Testis (tissue), 3 donors: ENCODE results near the gene DCLK2. TPM values are rescaled to one million over a fixed set of nuclear protein-coding genes. Genes with fewer than 3 reads are reported as not detected.

Experiments used
- DNase-seq: peaks from one replicate; pipeline ENCODE4 v3.0.0-alpha.2; 2019
- H3K27ac ChIP-seq, 2 donors: fragments of 200-600 bp; sonication (generic); one replicate each; pipeline ENCODE4 v1.5.1; 2019
- H3K27me3 ChIP-seq: fragments of 200-600 bp; sonication (generic); one replicate; pipeline ENCODE4 v1.5.1; 2019
- H3K36me3 ChIP-seq: fragments of 200-600 bp; sonication (generic); one replicate; pipeline ENCODE4 v1.5.1; 2017; ENCODE audit warnings: low read depth; ENCODE audit errors: missing control alignments
- H3K4me1 ChIP-seq: fragments of 200-600 bp; sonication (generic); one replicate; pipeline ENCODE4 v1.5.1; 2019
- H3K4me3 ChIP-seq, 2 donors: fragments of 200-600 bp; sonication (generic); one replicate each; pipeline ENCODE4 v1.5.1; 2017 to 2019
- H3K9me3 ChIP-seq: fragments of 200-600 bp; sonication (generic); one replicate; pipeline ENCODE4 v1.5.1; 2017
- CTCF ChIP-seq, 3 experiments: fragments of 450-650 bp in 2 of 3; fragments of 200-600 bp in 1 of 3; sonication (generic) in 1 of 3; IDR thresholded peaks; one replicate each; pipeline ENCODE4 v1.5.1; 2016 to 2019; ENCODE audit warnings: antibody characterized with exemption in 3 of 3, mild to moderate bottlenecking in 2 of 3, moderate library complexity in 1 of 3
- POLR2A ChIP-seq: fragments of 450-650 bp; IDR thresholded peaks from one replicate; pipeline ENCODE4 v1.6.1; 2017; ENCODE audit warnings: antibody characterized with exemption, mild to moderate bottlenecking, moderate library complexity
- WGBS, 2 donors: methylation state at CpG; one replicate each; pipeline ENCODE4 v1.1.5; 2018; 5-methylcytosine and 5-hydroxymethylcytosine counted together
- intact Hi-C: fragments of 100-400 bp; cut with DNase I; formaldehyde crosslinking; loops from one replicate; pipeline ENCODE4 v1.15.1; 2023; ENCODE audit warnings: low total_unique reads
- polyA plus RNA-seq: library from polyadenylated mRNA; stranded (reverse); fragments of 350-450 nt; fragmentation: Illumina TruSeq; extraction: RNeasy Lipid Tissue Mini Kit (QIAGEN cat#74804); gene quantifications from one replicate; pipeline ENCODE4 v1.2.3, GENCODE V29; 2014; ENCODE audit warnings: low read depth, low replicate concordance; ENCODE audit not compliant: insufficient read depth
- total RNA-seq, 2 donors: library from RNA; depleted of rRNA; stranded (reverse); fragments of >200 nt; gene quantifications; one replicate each; pipeline ENCODE4 v1.2.3, GENCODE V29; 2016

DCLK2 gene
- total and polyA plus RNA-seq, 3 donors from 2014 or later: 6.1 to 18.4 (median 14.8) TPM

- TF ChIP-seq POLR2A: no peak
- no peak for TF ChIP-seq CTCF (IDR thresholded peaks at IDR 0.05)
- Histone ChIP-seq H3K27ac (no peak overlapping the region), H3K27me3 (no peaks in the 10 kb centered on the region), H3K9me3 (no peaks in the 10 kb centered on the region), H3K4me3 (no peak overlapping the region), H3K4me1 (no peaks in the 10 kb centered on the region), H3K36me3 (no peaks in the 10 kb centered on the region)
- intact Hi-C loops: no loop called here
- WGBS, 2 donors: 40 to 50% methylated on average over 1 of the region's 1 CpG
- no peak for DNase-seq
These were observed 95.2 kb downstream of the DCLK2 start for GRCh38 chr4:150173432-150173861.

- 74 to 89% methylated on average over 5 of the region's 5 CpGs for WGBS, 2 donors
- no peak overlapping the region for H3K27ac ChIP-seq
- intact Hi-C loops: no loop called here
These were observed 95.7 kb downstream of the DCLK2 start for GRCh38 chr4:150173982-150174398.

GRCh38 chr4:150176547-150176946 is 98.3 kb downstream of the DCLK2 start:
- no peak overlapping the region for H3K27ac ChIP-seq
- no peaks in the 10 kb centered on the region for H3K27me3 ChIP-seq
- H3K9me3 ChIP-seq: no peaks in the 10 kb centered on the region
- H3K4me1 ChIP-seq: no peaks in the 10 kb centered on the region
- no peak for DNase-seq
- intact Hi-C loops: no loop called here
- H3K4me3 ChIP-seq: no peak overlapping the region
- no peak for TF ChIP-seq CTCF (IDR thresholded peaks at IDR 0.05)
- no peak for TF ChIP-seq POLR2A
- H3K36me3 ChIP-seq: no peaks in the 10 kb centered on the region
- WGBS, 2 donors: 37 to 61% methylated on average over 1 of the region's 1 CpG

More at GRCh38 chr4:150173982-150174398, 95.7 kb downstream of the DCLK2 start:
- H3K9me3 ChIP-seq: no peaks in the 10 kb centered on the region
- H3K4me3 ChIP-seq: no peak overlapping the region
- H3K4me1 ChIP-seq: no peaks in the 10 kb centered on the region
- no peak for DNase-seq
- no peaks in the 10 kb centered on the region for H3K27me3 ChIP-seq
- TF ChIP-seq POLR2A (no peak), CTCF (IDR thresholded peaks at IDR 0.05) (no peak)
- no peaks in the 10 kb centered on the region for H3K36me3 ChIP-seq

GRCh38 chr4:150178161-150178560 is 99.9 kb downstream of the DCLK2 start:
- Histone ChIP-seq H3K9me3 (no peaks in the 10 kb centered on the region), H3K27me3 (no peaks in the 10 kb centered on the region), H3K4me3 (no peak overlapping the region), H3K27ac (no peak overlapping the region), H3K4me1 (no peaks in the 10 kb centered on the region), H3K36me3 (no peaks in the 10 kb centered on the region)
- no peak for TF ChIP-seq POLR2A
- TF ChIP-seq CTCF (IDR thresholded peaks at IDR 0.05): no peak
- 79 to 80% methylated on average over 4 of the region's 4 CpGs for WGBS, 2 donors
- no peak for DNase-seq
- intact Hi-C loops: no loop called here

GRCh38 chr4:150181536-150181935 is 103.3 kb downstream of the DCLK2 start:
- no peak for TF ChIP-seq CTCF (IDR thresholded peaks at IDR 0.05)
- no peak for TF ChIP-seq POLR2A
- Histone ChIP-seq H3K4me1 (no peaks in the 10 kb centered on the region), H3K27me3 (no peaks in the 10 kb centered on the region), H3K36me3 (no peaks in the 10 kb centered on the region), H3K27ac (no peak overlapping the region), H3K9me3 (no peaks in the 10 kb centered on the region), H3K4me3 (no peak overlapping the region)
- no peak for DNase-seq
- intact Hi-C loops: no loop called here
